Stimulated activated CD8-positive, alpha-beta memory T cell treated with anti-CD3 and anti-CD28 coated beads, Interleukin-7, amount 100 ng/mL, for 1 hour (primary cell): ENCODE results near the gene DMRTB1.
A peak's percentile ranks its signal among the peaks of the same experiment; 100 is the strongest.
"Not testable (repeated sequence)": the region's sequence is repeated elsewhere in the genome, so short reads cannot be mapped to it uniquely, and the experiment has no call there.

Source experiments
- DNase-seq, 2 donors: peaks; one replicate each; pipeline ENCODE4 v3.0.0-alpha.2; 2020; ENCODE audit warnings: low read depth in 2 of 2

The DMRTB1 gene

DNA sequence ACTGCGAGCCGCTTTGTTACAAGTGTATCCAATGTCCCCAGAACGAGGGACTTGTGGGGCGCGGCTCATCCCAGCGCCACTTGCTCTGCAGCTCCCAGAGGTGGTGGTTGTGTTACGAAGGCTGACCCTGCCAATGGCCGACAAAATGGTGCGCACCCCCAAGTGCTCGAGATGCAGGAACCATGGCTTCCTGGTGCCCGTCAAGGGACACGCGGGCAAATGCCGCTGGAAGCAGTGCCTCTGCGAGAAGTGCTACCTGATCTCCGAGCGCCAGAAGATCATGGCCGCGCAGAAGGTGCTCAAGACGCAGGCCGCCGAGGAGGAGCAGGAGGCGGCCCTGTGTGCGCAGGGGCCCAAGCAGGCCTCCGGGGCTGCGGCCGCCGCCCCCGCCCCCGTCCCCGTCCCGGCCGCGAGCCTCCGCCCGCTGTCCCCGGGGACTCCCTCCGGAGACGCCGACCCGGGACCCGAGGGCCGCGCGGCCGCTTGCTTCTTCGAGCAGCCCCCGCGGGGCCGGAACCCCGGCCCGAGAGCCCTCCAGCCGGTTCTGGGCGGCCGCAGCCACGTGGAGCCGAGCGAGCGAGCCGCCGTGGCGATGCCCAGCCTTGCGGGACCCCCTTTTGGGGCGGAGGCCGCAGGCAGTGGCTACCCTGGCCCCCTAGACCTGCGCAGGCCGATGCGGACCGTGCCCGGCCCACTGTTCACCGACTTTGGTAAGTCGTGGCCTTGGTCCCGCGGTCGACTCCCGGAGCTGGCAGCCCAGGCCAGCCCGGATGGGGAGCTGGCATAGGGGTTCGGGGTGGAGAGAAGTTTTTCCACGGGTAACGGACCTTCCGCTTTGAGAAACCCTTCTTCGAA lies at the start of gene DMRTB1:
Gene DMRTB1, plus strand, starts transcription at position 79 of the 855 bp plus-strand sequence. Its CDS starts 55 bp downstream, at position 134.
- no peak for DNase-seq

DNA sequence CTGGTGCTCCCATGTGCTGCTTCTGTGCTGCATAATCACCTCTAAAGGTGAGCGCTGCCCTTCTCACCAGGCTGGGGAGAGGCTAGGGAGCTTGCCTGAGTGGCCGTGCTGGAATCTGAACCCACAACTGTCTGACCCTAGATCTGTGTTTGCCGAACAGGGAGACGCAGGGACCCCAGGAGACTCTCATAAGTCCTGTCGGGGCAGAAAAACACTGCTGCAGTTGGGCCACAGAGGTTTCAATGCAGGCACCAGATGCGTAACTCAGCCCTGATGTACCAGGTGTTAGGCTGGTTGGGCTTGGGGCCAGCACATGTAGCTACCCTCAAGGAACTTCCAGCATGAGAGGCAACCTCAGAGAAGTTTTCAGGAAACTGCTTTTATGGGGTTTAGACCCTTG lies 49.5 kb upstream of the DMRTB1 start:
- DNase-seq, result no peak

DNA sequence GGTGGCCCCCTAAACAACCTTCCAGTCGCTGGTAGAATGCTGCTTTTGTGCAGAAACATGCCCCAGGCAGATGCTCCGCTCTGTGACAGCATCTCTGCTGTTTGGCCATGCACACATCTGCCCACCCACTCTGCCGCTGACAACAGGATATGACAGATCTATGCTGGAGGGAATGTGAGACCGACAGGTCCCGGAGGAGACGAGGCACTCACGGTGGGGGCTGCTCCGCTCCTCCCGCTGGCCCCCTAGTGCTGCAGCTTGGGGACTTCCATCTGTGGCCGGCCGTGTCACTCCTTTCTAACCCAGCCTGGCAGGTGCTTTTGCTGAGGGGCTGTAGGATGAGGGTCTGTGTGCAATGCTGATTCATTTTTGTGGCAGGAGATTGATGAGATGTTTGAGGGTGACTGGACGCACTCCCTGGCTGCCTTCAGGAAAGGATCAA lies 49.1 kb upstream of the DMRTB1 start:
- DNase-seq, result no peak

DNA sequence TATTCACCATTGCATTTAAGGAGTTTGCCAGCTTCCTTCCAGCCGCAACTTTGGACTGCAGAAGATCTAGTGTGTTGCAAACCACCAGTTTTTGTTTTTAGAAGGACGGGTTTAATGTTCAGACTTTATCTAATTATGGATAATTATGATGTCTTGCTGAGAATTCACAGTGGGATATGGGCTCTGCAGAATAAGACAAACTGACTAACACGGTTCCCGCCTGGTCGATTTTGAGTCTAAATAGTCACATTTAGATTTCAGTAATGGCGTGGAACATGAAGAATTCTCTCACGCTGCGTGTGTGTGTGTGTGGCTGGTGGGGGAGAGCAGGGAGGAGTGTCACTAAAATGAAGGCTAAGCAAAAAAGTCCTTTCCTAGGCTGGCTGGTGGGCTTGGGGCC lies 48.5 kb upstream of the DMRTB1 start:
- DNase-seq, result no peak

DNA sequence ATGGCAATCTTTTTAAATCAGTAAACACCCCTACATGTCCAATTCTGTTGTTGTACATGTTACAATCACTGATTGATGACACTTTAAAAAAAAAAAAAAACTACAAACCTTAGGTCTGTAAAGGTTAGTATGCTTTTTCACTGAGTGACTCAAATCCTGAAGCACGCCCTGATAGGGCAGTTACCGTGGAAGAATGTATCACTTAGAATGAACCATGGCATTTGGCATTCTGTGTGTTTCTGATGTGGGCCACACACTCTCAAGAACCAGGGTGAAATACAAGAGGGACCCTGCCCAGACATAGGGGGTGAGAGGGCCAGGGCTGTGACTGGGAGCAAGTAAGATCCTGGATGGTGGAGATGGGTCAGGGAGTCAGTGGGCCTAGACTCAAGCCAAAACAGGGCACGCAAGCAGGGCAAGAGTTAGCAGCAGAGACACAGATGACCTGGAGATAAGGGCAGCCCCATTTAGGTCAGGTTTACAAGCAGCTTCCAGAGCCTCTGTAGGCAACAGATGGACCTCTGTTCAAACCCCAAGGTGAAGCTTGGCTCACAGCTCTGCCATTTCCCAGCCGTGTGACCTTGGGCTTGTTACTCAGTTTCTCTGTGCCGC lies 47.6 kb upstream of the DMRTB1 start:
- no peak for DNase-seq

DNA sequence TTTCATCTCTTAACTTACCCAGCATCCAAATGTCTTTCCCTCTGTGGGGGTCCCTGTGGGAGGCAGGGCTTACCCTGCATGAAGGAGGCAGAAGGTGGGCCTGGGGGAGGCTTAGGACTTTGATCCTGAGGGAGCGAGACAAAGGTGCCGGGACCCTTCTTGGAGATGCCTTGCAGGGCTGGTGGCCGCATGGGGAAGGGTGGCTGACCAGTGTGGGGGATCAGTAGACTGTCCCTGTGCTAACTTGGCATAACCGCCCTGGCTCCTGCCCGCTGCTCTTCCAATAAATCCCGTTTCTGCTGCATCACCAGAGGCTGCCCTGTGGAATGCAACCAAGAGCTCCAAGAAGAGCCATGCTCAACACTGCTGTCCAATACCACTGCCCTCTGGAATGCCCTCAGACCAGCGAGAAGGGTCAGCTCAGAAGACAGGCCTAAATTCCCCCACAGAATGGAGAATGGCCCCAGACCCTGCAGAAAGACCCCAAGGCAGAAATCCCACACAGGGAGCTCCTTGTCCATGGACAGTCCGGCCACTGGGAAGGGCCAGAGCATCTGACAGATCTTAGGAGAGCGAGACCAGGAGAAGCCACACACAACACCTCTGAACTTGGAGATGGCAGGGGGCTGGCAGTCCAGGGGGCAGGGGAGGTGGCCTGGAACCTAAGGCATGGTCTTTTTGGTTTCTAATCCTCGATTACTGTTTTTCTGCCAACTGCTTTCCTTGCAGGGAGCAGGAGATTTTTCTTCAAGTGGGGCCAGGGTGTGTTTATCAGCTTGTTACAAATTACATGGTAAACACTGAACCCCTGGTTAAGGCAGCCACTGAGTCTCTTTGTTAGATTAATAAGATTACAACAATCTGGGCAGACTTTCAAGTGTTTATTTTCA lies 46.7 kb upstream of the DMRTB1 start:
- no peak for DNase-seq

DNA sequence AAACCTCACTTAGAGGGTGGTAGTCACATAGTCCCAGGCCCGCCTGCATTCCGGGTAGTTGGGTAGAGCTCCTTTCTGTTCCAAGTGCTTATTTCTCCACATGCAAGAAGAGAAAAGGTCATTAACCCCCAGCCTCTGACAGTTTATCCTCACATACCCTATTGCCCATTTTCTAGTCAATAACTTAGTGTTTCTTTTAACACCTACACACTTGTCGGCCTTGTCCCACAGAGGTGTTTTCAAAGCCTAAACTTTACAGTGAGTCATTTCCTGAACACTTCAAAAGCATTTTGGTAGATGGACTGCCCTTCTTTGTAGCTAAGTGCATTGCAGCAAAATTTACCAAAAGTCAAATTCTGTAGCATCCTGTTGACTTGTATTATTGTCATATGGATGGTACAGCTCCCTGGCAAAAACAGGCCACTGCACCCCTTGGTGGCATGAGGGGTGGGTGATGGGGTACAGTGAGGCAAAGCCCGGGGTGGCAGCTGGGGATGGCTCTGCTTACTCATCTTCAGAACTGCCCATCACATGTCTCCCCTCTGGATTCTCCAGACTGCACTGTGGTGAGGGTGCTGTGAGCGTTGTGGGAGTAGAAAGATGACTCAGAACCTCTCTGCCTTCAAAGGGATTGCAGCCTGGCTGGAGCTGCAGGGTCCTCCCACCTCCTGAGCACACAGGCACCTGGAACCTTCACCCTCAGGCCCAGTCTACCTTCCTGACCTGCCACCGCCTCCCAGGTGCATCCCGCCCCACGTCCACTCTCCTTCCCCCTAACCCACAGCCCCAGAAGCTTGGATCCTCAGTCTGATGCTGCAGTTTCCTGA lies 45.8 kb upstream of the DMRTB1 start:
- DNase-seq, result peak in 1 of 2 donors; percentile 24

DNA sequence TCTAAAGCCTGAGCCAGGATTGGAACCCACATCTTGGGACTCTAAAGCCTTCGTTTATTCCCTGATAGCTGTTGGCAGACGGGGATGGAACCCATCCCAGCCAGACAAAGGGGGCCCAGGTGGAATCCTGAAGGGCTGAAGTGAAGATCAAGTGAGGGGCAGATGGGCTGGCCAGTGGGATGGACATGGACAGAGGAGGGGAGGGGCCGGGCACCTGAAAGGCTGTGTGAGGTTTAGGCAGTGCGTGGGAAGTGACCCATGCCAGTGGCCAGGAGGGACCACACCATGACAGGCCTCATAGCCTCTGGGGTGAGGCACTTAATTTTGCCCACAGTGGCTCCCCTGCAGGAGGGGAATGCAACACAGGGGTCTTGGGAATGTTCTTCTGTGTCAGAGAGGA lies 44.6 kb upstream of the DMRTB1 start:
- no peak for DNase-seq

DNA sequence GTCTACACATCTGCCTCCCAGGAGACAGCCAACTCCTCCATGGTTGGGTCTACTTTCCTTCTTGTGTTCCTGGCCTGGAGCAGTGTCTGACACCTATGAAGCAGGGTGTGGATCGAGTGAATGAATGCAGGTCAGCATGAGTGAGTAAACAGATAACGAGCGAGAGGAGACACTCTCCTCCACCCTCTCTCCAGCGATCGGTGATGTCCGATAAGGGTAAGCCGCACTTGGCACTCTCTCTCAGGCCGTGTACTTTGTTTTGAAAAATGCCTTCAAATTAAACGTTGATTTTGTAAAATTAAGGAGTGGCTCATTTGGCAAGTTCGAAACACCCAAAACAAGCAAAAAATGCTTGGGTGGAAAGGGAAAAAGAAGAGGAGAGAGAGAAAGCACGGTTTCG lies 43.8 kb upstream of the DMRTB1 start:
- DNase-seq, result no peak

DNA sequence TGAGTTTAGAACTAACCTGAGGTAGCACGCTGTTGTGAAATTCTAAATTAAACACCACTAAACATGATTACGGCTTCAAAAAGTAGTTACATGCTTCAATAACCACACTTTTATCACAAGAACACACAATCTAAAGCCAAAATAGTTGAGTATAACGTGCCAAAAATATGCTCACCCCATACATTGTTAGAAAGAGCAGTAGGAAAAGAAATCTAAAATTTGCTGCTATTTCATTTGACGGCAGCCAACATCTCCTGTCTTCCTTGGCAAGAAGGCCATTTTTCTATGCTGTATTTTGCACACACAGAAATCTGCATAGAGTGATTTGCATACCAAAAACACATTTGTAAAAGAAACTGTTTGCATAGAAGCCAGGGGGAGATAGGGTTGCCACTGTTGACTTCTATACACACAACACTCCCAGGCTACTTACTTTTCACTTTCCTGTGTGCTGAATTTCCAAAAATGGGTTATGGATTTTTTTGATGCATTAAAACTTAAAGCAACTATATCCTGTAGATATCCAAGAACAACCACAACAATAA lies 42.9 kb upstream of the DMRTB1 start:
- DNase-seq, result no peak

DNA sequence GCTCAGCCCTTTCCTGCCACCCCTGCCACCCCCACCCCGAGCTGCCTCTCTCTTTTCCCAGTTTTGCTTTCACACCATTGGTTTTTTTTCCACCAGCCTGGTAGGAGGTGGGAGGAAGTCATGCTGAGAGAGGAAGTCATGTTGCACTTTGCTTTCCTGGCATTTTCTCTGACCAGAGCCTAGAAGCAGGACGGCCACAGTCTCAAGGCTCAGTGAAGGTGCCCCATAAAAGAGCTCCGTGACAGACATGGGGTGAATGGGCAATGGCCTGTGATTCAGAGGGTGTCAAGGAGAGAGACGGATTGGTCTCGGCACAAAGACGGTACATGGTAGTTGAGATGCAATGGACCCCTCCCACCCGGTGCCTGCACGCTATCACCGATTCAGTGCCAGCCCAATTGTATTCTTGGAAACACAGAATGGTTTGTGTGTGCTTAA lies 42.1 kb upstream of the DMRTB1 start:
- DNase-seq, result no peak

DNA sequence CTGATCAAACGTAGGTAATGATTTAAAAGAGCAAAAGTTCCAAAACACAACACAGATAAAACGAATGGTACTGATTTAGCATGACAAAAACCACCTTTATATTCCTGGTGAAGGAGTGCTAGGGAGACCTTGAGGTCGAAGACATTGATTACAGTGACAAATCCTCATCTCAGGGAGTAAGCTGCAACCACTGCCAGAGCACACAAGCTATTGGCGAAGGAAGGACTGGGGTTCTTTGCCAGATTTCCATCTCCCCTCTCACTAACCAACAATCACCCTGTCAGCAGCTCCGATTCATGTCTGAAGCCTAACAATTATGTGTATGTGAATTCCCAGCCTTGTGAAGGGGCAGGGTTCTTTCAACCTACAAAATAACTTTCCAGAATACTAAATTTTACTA lies 40.2 kb upstream of the DMRTB1 start:
- no peak for DNase-seq

DNA sequence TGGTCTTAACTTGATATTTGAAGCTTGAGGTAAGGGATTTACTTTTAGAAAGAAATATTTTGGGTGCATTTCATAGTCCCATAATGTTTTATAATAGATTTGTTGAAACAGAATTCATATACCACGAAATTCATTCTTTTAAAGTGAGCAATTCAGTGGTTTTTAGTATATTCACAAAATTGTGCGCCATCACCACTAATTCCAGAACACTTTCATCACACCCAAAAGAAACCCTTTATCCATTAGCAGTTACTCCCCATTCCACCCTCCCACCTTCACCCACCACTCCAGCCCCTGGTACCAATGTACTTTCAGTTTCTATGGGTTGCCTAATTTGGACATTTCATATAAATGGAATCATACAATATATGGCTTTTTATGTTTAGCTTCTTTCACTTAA lies 38.9 kb upstream of the DMRTB1 start:
- DNase-seq, result no peak

DNA sequence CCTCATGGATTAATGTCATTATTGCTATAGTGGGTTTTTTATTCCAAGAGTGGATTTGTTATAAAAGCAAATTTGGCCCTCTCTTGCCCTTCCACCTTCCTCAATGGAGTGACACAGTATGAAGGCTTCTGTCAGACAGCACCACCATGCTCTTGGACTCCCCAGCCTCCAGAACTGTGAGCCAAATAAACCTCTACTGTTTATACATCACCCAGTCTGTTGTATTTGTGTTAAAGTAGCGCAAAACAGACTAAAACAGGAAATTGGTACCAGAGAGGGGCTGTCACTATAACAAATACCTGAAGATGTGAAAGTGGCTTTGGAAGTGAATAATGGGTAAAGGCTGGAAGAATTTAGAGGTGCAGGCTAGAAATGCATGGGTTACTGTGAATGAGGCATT lies 38.0 kb upstream of the DMRTB1 start:
- no peak for DNase-seq

DNA sequence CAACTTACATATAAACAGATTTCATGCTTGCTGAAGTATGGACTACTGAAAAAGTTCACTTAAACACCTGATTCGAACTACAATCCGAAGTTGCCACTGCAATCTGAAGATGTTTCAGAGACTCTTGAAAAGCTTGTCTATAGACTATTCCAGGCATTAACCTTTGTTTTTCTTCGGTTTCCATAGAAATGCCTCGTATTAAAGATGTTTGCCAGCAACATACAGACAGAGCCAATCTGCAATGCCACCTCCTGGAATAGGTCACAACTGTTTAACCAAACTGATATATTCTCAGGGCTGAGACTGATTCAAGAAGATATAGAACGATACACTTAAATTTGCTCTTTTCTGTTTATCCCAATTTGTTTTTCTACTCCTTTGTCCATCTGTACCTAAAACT lies 28.9 kb upstream of the DMRTB1 start:
- no peak for DNase-seq

DNA sequence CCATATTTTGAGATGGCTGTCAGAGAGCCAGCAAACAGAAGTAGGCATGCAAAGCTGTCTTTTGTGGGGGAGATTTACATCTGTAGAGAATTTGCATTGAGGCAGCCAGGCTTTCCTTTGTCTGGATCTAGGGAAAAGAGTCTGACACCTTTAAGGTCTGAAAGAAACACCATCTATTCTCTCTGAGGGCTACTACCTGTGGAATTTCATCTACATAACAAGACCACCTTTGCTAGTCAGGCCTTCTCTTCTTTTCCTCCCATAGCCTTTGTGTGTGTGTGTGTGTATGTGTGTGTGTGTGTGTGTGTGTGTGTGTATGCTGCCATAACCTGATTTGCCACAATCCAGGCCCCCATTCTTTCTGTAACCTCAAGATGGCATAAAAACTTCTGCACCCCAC lies 28.4 kb upstream of the DMRTB1 start:
- DNase-seq, result no peak

DNA sequence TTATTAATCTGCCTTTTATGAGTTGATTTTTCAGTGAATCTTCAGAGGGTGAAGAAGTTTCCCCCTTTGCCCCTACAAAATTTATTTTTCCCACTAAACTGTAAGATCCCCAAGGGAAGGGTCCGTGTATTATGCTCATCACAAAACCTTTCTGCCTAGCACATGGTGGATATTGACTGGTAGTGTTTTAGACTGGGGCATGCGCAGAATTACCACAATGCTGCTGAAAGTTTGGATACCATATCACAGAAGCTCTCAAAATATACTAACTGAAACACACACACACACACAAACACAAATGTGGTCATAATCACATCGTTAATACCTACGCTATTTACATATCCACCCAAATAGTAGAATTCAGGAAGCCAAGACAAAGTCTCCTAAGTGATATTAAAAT lies 28.0 kb upstream of the DMRTB1 start:
- DNase-seq, result no peak

DNA sequence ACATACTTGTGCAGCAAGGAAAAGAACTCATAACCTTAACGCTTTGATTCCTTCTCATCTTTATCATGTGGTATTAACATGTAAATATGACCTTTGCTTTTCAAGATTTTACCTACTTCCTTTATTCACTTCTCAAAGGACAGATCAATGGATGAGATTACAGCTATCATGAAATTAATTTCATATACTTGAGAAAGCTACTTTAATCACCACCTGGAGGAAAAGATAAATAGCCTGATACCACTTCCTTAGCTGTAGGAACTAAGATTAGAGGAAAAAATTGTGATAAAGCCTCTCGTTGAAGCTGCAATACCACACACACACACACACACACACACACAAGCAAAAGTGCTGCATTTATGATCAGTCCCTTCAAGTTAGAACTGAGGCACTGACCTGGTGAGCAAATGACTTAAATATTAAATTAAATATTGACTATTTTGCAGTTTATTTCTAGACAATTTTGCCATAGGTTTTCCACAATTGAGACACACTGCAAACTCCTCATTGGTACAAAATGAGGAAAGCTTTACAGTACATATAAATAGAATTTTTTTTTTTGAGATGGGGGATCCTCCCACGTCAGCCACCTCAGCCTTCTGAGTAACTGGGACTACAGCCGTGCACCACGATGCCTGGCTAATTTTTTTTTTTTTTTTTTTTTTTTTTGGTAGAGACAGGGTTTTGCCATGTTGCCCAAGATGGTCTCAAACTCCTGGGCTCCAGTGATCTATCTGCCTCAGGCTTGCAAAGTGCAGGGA lies 27.2 kb upstream of the DMRTB1 start:
- DNase-seq, result no peak

DNA sequence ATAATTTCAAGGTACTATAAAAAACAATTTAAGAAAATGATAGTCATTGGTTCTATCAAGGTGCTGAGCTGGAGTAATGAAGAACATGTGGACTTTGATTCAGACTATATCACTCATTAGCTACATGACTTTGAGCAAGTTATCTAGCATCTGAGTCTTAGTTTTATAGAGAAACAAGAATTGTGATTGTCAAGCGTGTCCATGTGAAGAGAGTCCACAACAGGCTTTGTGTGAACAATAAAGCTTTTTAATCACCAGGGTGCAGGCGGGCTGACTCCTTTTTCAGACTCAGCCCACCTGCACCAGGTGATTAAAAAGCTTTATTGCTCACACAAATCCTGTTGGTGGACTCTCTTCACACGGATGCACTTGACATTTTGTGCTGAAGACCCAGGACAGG lies 26.6 kb upstream of the DMRTB1 start:
- DNase-seq, result no peak

DNA sequence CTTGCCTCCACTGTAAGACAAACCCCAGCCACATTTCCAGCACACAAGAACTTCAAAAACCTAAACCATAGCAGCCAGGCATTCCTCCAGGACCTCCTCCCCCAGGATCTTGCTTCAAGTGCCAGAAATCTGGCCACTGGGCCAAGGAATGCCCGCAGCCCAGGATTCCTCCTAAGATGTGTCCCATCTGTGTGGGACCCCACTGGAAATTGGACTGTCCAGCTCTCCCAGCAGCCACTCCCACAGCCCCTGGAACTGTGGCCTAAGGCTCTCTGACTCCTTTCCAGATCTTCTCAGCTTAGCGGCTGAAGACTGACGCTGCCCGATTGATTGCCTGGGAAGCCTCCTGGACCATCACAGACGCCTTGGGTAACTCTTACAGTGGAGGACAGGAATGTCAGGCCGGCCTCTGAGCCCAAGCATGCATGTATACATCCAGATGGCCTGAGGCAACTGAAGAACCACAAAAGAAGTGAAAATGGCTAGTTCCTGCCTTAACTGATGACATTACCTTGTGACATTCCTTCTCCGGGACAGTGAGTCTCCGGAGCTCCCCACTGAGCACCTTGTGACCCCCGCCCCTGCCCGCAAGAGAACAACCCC lies 24.7 kb upstream of the DMRTB1 start:
- not testable (repeated sequence) for DNase-seq
